NOMO-1 (cell line): ENCODE results near the gene ARHGAP42.

Source experiments
- DNase-seq, 2 experiments: peaks; one replicate each; lab custom pipeline; 2025; ENCODE audit not compliant: unreplicated experiment in 2 of 2; lab: John Stamatoyannopoulos, UW

The ARHGAP42 gene

GRCh38 chr11:100680070-100680469, 7.0 kb upstream of the ARHGAP42 start:
- DNase-seq, result no peak

- DNase-seq, result peak; percentile 82 to 97
These were observed 6.0 kb upstream of the ARHGAP42 start for GRCh38 chr11:100681064-100681502.

- DNase-seq, result peak in 1 of 2 experiments; percentile 30
These were observed 4.7 kb upstream of the ARHGAP42 start for GRCh38 chr11:100682247-100682969.

GRCh38 chr11:100683126-100683525, 4.0 kb upstream of the ARHGAP42 start:
- no peak for DNase-seq

DNA sequence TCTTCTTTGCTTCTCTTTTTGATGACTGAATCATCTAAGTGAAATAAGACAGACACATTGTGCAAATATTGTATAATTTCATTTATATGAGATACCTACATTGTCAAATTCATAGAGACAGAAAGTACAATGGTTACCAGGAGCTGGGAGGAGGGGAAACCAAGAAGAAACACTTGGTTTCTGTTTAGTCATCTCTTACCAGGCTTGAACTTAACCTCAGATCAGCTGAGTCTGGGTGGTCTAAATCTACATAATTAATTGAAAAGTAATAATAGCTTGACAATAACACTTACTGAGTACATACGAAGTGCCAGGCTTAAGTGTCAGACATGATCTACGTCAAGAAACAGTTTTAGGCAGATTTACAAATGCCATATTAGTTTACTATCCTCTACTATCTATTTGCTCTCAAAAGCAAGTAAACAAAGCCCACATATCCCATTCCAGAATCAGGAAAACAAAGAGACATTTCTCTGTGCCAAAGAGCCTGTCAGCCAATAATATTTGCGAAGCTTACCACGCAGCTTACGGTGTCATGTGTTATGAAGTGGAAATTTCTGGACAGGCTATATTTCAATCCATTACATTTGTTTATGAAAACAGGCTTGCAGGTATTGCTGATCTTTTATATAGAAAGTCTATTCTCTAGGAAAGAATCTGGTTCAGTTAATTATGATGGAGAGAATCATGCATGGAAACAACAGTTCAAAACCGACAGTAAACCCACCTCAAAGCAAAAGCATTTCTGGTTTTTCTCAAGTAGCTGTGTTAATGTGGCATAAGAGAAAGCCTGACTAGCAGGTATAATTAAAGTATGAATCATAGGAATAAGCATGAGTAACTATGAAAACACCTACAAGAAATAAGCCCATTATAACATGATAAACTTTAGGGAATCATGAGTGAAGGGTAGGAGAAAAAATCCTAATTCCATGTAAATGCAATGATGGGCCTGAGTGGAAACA, 2.7 kb upstream of the ARHGAP42 start:
- DNase-seq, result no peak

- DNase-seq, result no peak
These were observed 523 bp upstream of the ARHGAP42 start for GRCh38 chr11:100686476-100687053.

- DNase-seq, result peak; percentile 68 to 72
These were observed 725 bp downstream of the ARHGAP42 start for GRCh38 chr11:100687630-100688395.

DNA sequence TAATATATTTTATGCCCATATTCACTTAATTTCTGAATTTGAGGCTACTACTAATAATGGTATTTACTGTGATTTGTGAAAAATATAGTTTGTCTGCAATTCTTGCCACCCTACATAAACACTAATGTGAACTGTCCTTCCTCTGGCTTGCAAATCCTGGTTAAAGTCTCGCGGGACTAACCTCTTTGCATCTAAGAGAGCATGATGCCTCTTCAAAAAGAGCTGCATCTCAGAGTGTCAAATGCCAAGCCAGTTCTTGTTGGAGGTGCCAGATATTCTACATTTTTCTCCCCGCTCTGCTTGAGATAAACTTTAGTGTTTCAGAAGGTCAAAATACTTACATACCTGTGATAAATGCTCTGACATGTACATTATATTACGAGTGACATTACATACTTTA, 2.1 kb downstream of the ARHGAP42 start:
- DNase-seq, result no peak

GRCh38 chr11:100691896-100692653, 5.0 kb downstream of the ARHGAP42 start:
- DNase-seq, result no peak

DNA sequence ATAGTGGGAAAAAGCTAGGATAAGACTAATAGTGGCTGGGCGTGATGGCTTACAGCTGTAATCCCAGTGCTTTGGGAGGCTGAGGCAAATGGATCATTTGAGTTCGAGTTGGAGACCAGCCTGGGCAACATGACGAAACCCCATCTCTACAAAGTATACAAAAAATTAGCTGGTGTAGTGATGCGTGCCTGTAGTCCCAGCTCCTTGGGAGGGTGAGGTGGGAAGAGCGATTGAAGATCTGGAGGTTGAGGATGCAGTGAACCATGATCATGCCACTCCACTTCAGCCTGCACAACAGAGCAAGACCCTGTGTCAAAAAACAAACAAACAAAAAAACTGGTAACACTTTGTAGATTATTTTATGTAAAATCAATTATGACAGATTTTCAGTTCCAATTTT, 8.8 kb downstream of the ARHGAP42 start:
- no peak for DNase-seq

DNA sequence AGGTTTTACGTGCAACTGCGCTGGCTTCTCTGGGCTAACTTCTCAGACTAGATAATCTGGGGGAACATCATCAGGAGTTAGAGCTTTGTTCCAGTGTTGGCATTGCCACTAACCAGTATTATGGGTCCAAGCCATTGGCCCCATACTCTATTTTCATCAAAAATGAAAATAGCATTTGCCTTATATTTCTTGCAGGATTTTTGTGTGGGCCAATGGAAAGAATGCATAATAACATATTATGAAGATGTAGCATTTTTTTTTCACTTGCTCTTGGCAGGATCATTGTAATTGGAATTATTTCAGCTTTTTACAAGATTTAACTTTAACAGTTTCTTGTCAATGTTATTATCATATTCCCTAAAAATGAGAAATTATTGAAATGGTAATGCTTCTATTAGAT, 16.1 kb downstream of the ARHGAP42 start:
- no peak for DNase-seq

GRCh38 chr11:100703801-100704575, 16.9 kb downstream of the ARHGAP42 start:
- no peak for DNase-seq

GRCh38 chr11:100705447-100705846, 18.4 kb downstream of the ARHGAP42 start:
- DNase-seq, result no peak

GRCh38 chr11:100706179-100706578, 19.1 kb downstream of the ARHGAP42 start:
- DNase-seq, result no peak

DNA sequence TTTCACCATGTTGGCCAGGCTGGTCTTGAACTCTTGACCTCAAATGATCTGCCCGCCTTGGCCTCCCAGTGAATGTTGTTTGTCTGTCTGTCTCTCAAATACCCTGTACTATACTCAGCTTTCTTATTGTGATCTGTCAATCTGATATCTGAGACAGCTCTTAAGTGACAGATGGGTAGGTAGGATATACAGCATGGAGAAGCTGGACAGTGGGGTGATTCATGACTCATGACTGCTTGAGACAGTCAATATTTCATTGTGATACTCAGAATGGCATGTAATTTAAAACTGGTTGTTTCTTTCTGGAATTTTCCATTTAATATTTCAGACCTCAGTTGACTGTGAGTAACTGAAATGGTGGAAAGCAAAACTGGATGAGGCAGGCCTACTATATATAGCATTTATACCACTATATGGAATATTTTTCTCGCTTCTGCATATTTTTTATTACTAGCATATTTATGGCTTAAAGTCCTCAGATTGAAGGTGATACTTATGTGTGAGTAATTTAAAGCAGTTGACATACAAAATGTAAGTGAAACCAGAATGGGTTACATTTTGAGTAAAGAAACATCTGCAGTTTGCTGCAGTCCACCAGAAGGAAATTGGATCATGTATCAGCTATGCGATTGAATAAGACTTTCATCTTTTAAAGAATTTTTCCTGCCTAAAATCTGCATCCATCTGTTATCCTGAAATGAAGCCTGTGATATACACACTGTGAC, 22.3 kb downstream of the ARHGAP42 start:
- no peak for DNase-seq

GRCh38 chr11:100711984-100712383, 24.9 kb downstream of the ARHGAP42 start:
- DNase-seq, result no peak

DNA sequence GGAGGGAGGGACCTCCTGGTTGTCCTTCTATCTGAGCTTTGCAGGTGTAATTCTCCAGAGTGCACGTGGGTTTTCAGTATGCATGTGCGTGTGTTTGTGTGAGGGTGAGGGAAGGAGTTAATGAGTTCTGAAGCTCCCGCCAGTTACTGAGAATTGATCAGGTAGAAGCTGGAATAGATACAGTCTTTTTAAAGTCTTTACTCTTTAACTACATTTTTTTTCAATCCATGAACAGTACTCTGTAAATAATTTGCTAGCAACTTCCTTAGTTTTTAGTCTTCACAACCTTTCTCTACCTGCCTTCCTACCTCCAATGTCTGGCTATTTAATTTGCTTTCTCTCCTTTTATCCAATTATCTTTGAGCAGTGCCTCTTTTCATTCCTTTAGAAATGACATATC, 25.5 kb downstream of the ARHGAP42 start:
- DNase-seq, result no peak

- no peak for DNase-seq
These were observed 28.2 kb downstream of the ARHGAP42 start for GRCh38 chr11:100715165-100715761.
